Breast epithelium (tissue), 4 donors: ENCODE data around the gene GRIK1. TPM values are rescaled to one million over a fixed set of nuclear protein-coding genes. Genes with fewer than 3 reads are reported as not detected.

Source experiments
- DNase-seq, 2 donors: peaks; one replicate each; pipeline ENCODE4 v3.0.0-alpha.2; 2019; ENCODE audit warnings: low spot score in 2 of 2
- H3K27ac ChIP-seq, 2 donors: fragments of 200-600 bp; sonication (generic) in 1 of 2; one replicate each; pipeline ENCODE4 v1.5.1; 2016 to 2019; ENCODE audit warnings: mild to moderate bottlenecking in 1 of 2
- H3K27me3 ChIP-seq, 2 donors: fragments of 200-600 bp; sonication (generic) in 1 of 2; one replicate each; pipeline versions ENCODE4 v1.5.1 to v1.6.0; 2017 to 2019; ENCODE audit warnings: control low read depth in 1 of 2, mild to moderate bottlenecking in 1 of 2
- H3K36me3 ChIP-seq: fragments of 200-600 bp; one replicate; pipeline ENCODE4 v1.5.1; 2019
- H3K4me1 ChIP-seq, 2 donors: fragments of 200-600 bp; sonication (generic); one replicate each; pipeline ENCODE4 v1.5.1; 2016 to 2019; ENCODE audit warnings: control low read depth in 1 of 2
- H3K4me3 ChIP-seq, 3 donors: fragments of 200-600 bp; sonication (generic); 1 replicate in 2 of 3; 2 replicates in 1 of 3; pipeline ENCODE4 v1.5.1; 2016 to 2019; ENCODE audit warnings: mild to moderate bottlenecking in 3 of 3, moderate library complexity in 2 of 3
- H3K9me3 ChIP-seq, 2 donors: fragments of 200-600 bp; sonication (generic) in 1 of 2; one replicate each; pipeline ENCODE4 v1.5.1; 2016 to 2019; ENCODE audit warnings: control low read depth in 1 of 2
- POLR2A ChIP-seq: fragments of 450-650 bp; IDR thresholded peaks from one replicate; pipeline ENCODE4 v1.6.1; 2016; ENCODE audit warnings: antibody characterized with exemption, mild to moderate bottlenecking, moderate library complexity
- POLR2AphosphoS5 ChIP-seq, 3 donors: sonication (generic); formaldehyde crosslinking; IDR thresholded peaks; one replicate each; pipeline ENCODE4 v1.6.1; 2017; ENCODE audit warnings: antibody characterized with exemption in 3 of 3
- intact Hi-C: fragments of 100-400 bp; cut with DNase I; formaldehyde crosslinking; loops from one replicate; pipeline ENCODE4 v1.15.1; 2023; ENCODE audit warnings: low total_unique reads
- total RNA-seq, 3 donors: library from RNA; depleted of rRNA; stranded (reverse); fragments of >200 nt; gene quantifications; one replicate each; pipeline ENCODE4 v1.1.0, GENCODE V29; 2016
- TF ChIP-seq, protein P1 (sequence below), 3 donors: fragments of 450-650 bp; IDR thresholded peaks; one replicate each; pipeline ENCODE4 v1.5.1; 2016 to 2017; ENCODE audit warnings: antibody characterized with exemption in 3 of 3, mild to moderate bottlenecking in 3 of 3, moderate library complexity in 3 of 3

Gene GRIK1
- total RNA-seq, 3 donors from 2014 or later, result 0.33 to 1.3 TPM; not detected in 1

DNA sequence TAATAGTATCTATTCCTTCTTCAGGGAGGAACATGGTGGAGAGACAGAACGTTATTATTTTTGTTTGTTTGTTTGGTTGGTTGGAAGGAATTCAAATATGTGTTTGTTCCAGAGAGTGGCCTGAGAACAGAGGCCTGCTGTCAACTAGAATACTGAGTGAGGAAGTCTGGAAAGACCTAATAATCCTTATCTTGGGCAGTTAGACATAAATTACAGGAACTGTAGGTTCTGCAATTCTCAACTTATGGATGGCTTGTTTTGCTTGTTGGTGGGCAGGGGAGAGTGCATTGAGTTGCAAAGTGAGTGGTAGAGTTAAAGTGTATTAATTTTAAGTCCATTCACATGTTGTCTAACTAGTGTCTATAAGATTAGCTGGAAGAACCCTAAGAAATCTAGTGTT, 443.5 kb downstream of the GRIK1 start:
- Histone ChIP-seq H3K27ac (no peak overlapping the region), H3K9me3 (no peaks in the 10 kb centered on the region), H3K27me3 (no peaks in the 10 kb centered on the region), H3K36me3 (no peaks in the 10 kb centered on the region), H3K4me3 (no peak overlapping the region), H3K4me1 (no peaks in the 10 kb centered on the region)
- TF ChIP-seq, protein P1, sequence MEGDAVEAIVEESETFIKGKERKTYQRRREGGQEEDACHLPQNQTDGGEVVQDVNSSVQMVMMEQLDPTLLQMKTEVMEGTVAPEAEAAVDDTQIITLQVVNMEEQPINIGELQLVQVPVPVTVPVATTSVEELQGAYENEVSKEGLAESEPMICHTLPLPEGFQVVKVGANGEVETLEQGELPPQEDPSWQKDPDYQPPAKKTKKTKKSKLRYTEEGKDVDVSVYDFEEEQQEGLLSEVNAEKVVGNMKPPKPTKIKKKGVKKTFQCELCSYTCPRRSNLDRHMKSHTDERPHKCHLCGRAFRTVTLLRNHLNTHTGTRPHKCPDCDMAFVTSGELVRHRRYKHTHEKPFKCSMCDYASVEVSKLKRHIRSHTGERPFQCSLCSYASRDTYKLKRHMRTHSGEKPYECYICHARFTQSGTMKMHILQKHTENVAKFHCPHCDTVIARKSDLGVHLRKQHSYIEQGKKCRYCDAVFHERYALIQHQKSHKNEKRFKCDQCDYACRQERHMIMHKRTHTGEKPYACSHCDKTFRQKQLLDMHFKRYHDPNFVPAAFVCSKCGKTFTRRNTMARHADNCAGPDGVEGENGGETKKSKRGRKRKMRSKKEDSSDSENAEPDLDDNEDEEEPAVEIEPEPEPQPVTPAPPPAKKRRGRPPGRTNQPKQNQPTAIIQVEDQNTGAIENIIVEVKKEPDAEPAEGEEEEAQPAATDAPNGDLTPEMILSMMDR (IDR thresholded peaks at IDR 0.05), result no peak
- TF ChIP-seq POLR2AphosphoS5 (IDR thresholded peaks at IDR 0.05), result no peak
- TF ChIP-seq POLR2A, result no peak
- intact Hi-C loops, result loop anchor here (5.0 kb wide), 1 partner anchor 531 kb away; no protein-coding TSS in a partner anchor
- no peak for DNase-seq

DNA sequence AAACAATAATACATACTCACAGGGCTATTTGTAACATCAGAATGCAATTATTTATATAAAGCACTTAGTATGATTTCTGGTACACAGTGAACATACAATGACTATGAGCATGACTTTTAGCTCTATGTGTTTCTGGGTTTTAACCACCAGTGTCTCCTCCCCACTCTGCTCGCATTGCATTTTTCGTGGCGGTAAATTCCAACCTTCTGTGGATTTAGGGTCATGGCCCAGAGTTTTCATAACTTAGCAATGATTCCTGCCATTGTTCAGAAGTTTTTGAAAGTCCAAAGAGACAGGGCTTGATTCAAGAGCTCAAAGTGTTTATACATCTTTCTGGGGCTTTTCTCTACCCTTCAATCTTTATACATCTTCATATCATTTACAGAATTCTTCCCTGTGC, 449.8 kb downstream of the GRIK1 start:
- Histone ChIP-seq H3K9me3 (no peaks in the 10 kb centered on the region), H3K27ac (no peak overlapping the region), H3K36me3 (no peaks in the 10 kb centered on the region), H3K4me3 (no peak overlapping the region), H3K4me1 (no peaks in the 10 kb centered on the region), H3K27me3 (no peaks in the 10 kb centered on the region)
- DNase-seq, result no peak
- intact Hi-C loops, result no loop called here
- TF ChIP-seq, protein P1 (IDR thresholded peaks at IDR 0.05), result no peak
- TF ChIP-seq POLR2AphosphoS5 (IDR thresholded peaks at IDR 0.05), result no peak
- TF ChIP-seq POLR2A, result no peak

DNA sequence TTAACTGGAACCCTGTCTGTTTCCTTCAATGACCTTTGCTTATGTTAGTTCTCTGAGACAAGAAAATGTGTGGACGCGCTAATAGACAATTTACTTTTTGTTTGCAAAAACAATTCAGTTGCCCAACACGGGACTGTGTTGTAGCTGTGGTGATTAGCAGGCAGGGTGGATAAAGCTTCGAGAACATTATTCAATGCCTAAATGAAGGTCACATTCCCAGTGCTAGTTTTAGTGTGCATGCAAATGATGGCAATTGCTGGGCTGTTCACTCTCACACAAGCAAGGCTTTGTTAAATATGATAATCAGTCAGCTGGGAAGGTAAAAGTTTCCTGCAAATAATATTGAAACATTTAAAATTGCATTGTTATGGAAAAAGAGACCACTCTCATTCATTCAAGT, 452.6 kb downstream of the GRIK1 start:
- Histone ChIP-seq H3K27ac (no peak overlapping the region), H3K4me1 (no peaks in the 10 kb centered on the region), H3K9me3 (no peaks in the 10 kb centered on the region), H3K36me3 (no peaks in the 10 kb centered on the region), H3K4me3 (no peak overlapping the region), H3K27me3 (no peaks in the 10 kb centered on the region)
- intact Hi-C loops, result no loop called here
- TF ChIP-seq POLR2AphosphoS5 (IDR thresholded peaks at IDR 0.05) (no peak), POLR2A (no peak)
- TF ChIP-seq, protein P1 (IDR thresholded peaks at IDR 0.05), result no peak
- no peak for DNase-seq

Other genes with a start within 250 kb of the GRIK1 start
- gene CLDN17, start 226.8 kb upstream of the GRIK1 start, total RNA-seq, result not detected